Astrocyte (in vitro differentiated cells and primary cell): Measurements from ENCODE around the gene BTN3A1. TPM values are rescaled to one million over a fixed set of nuclear protein-coding genes. Genes with fewer than 3 reads are reported as not detected.

ENCODE experiments used
- DNase-seq: peaks from one replicate; pipeline ENCODE4 v3.0.0-alpha.2; 2010; ENCODE audit warnings: low read depth
- FAIRE-seq: peaks from 2 replicates; lab custom pipeline; 2011; peaks lifted over from hg19 to GRCh38; lab: Jason Lieb, UNC
- H2AFZ ChIP-seq: 2 replicates; pipeline ENCODE4 v1.6.0; 2012; ENCODE audit warnings: low read depth, low read length, inconsistent platforms
- H3K27ac ChIP-seq: 2 replicates; pipeline ENCODE4 v1.5.1; 2011; ENCODE audit warnings: low read depth, low read length, inconsistent platforms
- H3K27me3 ChIP-seq: 2 replicates; pipeline ENCODE4 v1.6.0; 2011; ENCODE audit warnings: low read length, inconsistent platforms; ENCODE audit not compliant: insufficient read depth
- H3K36me3 ChIP-seq: 2 replicates; pipeline ENCODE4 v1.5.1; 2011; ENCODE audit warnings: low read length, inconsistent platforms; ENCODE audit not compliant: insufficient read depth
- H3K4me1 ChIP-seq: 2 replicates; pipeline ENCODE4 v1.5.1; 2011; ENCODE audit warnings: low read length, inconsistent platforms; ENCODE audit not compliant: insufficient read depth
- H3K4me2 ChIP-seq: 2 replicates; pipeline ENCODE4 v1.6.0; 2012; ENCODE audit warnings: low read length, inconsistent platforms
- H3K4me3 ChIP-seq: 2 replicates; pipeline ENCODE4 v1.5.1; 2011; ENCODE audit warnings: low read depth, mild to moderate bottlenecking, low read length, inconsistent platforms; ENCODE audit not compliant: insufficient read depth
- H3K79me2 ChIP-seq: 2 replicates; pipeline ENCODE4 v1.6.0; 2012; ENCODE audit warnings: mild to moderate bottlenecking, low read length, inconsistent platforms; ENCODE audit not compliant: insufficient read depth
- H3K9ac ChIP-seq: 2 replicates; pipeline ENCODE4 v1.6.0; 2012; ENCODE audit warnings: mild to moderate bottlenecking, low read length, inconsistent platforms
- H3K9me3 ChIP-seq: 2 replicates; pipeline ENCODE4 v1.5.1; 2012; ENCODE audit warnings: low read depth, mild to moderate bottlenecking, low read length, inconsistent platforms; ENCODE audit not compliant: insufficient read depth
- H4K20me1 ChIP-seq: 2 replicates; pipeline ENCODE4 v1.6.0; 2012; ENCODE audit warnings: low read length, inconsistent platforms; ENCODE audit not compliant: insufficient read depth
- H3K27ac Mint-ChIP-seq: one replicate; pipeline ENCODE4 v1.8.0; 2021; ENCODE audit warnings: mild to moderate bottlenecking, mixed read lengths; ENCODE audit not compliant: unreplicated experiment
- H3K27me3 Mint-ChIP-seq: one replicate; pipeline ENCODE4 v1.8.0; 2021; ENCODE audit warnings: low read depth, mixed read lengths; ENCODE audit not compliant: unreplicated experiment
- H3K36me3 Mint-ChIP-seq: one replicate; pipeline ENCODE4 v1.8.0; 2021; ENCODE audit warnings: low read depth, mixed read lengths; ENCODE audit not compliant: unreplicated experiment
- H3K4me1 Mint-ChIP-seq: one replicate; pipeline ENCODE4 v1.8.0; 2021; ENCODE audit warnings: low read depth, mixed read lengths; ENCODE audit not compliant: unreplicated experiment
- H3K4me3 Mint-ChIP-seq: one replicate; pipeline ENCODE4 v1.8.0; 2021; ENCODE audit warnings: mild to moderate bottlenecking, moderate library complexity, mixed read lengths; ENCODE audit not compliant: unreplicated experiment
- H3K9me3 Mint-ChIP-seq: one replicate; pipeline ENCODE4 v1.8.0; 2021; ENCODE audit warnings: mild to moderate bottlenecking, mixed read lengths; ENCODE audit not compliant: unreplicated experiment
- CTCF ChIP-seq: IDR thresholded peaks from 2 replicates; pipeline ENCODE4 v1.5.1; 2011; ENCODE audit warnings: low read depth, mild to moderate bottlenecking, inconsistent platforms, low read length, moderate library complexity; ENCODE audit not compliant: insufficient read depth
- EZH2 ChIP-seq: IDR thresholded peaks from 2 replicates; pipeline ENCODE4 v1.6.1; 2012; ENCODE audit warnings: mild to moderate bottlenecking, low read length, inconsistent platforms; ENCODE audit not compliant: insufficient read depth
- total RNA-seq: library from RNA; stranded (reverse); gene quantifications from 2 replicates; pipeline ENCODE4 v1.2.1, GENCODE V29; 2021

BTN3A1 gene
- total RNA-seq, 1 donor from 2014 or later, result 22.2 TPM

GRCh38 chr6:26440977-26441358 lies 38.9 kb downstream of the BTN3A1 start:
- Mint-ChIP-seq H3K4me3 (peak overlapping the region; percentile 86), H3K4me1 (peaks cover 6% of the 10 kb centered on the region), H3K36me3 (peaks cover 4% of the 10 kb centered on the region), H3K9me3 (peaks cover under 1% of the 10 kb centered on the region), H3K27me3 (no peaks in the 10 kb centered on the region), H3K27ac (no peak overlapping the region)
- peak overlapping the region; percentile 95 for H3K4me2 ChIP-seq
- DNase-seq (no peak), FAIRE-seq (no peak)
- H3K9ac ChIP-seq, result peak overlapping the region; percentile 89
- no peak for TF ChIP-seq CTCF
- no peak for TF ChIP-seq EZH2
- no peak overlapping the region for H3K27ac ChIP-seq
- H3K4me3 ChIP-seq, result peak overlapping the region; percentile 81
- peaks cover 7% of the 10 kb centered on the region for H3K4me1 ChIP-seq
- no peaks in the 10 kb centered on the region for H3K27me3 ChIP-seq
- no peaks in the 10 kb centered on the region for H3K36me3 ChIP-seq
- no peaks in the 10 kb centered on the region for H4K20me1 ChIP-seq
- H3K79me2 ChIP-seq, result no peaks in the 10 kb centered on the region
- H2AFZ ChIP-seq, result peak overlapping the region; percentile 87
- H3K9me3 ChIP-seq, result no peaks in the 10 kb centered on the region

GRCh38 chr6:26441977-26442376 lies 39.9 kb downstream of the BTN3A1 start:
- H3K27ac ChIP-seq, result no peak overlapping the region
- no peak for TF ChIP-seq EZH2
- no peak for TF ChIP-seq CTCF
- H3K9ac ChIP-seq, result no peak overlapping the region
- Mint-ChIP-seq H3K4me3 (no peak overlapping the region), H3K27me3 (no peaks in the 10 kb centered on the region), H3K4me1 (peaks cover 12% of the 10 kb centered on the region), H3K27ac (no peak overlapping the region), H3K36me3 (peaks cover 4% of the 10 kb centered on the region), H3K9me3 (peaks cover 2% of the 10 kb centered on the region)
- H3K27me3 ChIP-seq, result no peaks in the 10 kb centered on the region
- H3K79me2 ChIP-seq, result no peaks in the 10 kb centered on the region
- FAIRE-seq (no peak), DNase-seq (no peak)
- peak overlapping the region; percentile 23 for H3K4me2 ChIP-seq
- H3K4me3 ChIP-seq, result no peak overlapping the region
- H3K4me1 ChIP-seq, result peaks cover 7% of the 10 kb centered on the region
- no peaks in the 10 kb centered on the region for H3K9me3 ChIP-seq
- H4K20me1 ChIP-seq, result no peaks in the 10 kb centered on the region
- H3K36me3 ChIP-seq, result no peaks in the 10 kb centered on the region
- no peak overlapping the region for H2AFZ ChIP-seq

- peaks cover 19% of the 10 kb centered on the region for H3K36me3 Mint-ChIP-seq
- peaks cover 9% of the 10 kb centered on the region for H3K4me1 Mint-ChIP-seq
- no peak overlapping the region for H3K4me3 ChIP-seq
- DNase-seq (no peak), FAIRE-seq (no peak)
- no peak overlapping the region for H2AFZ ChIP-seq
- H3K36me3 ChIP-seq, result no peaks in the 10 kb centered on the region
- no peak overlapping the region for H3K4me3 Mint-ChIP-seq
- TF ChIP-seq CTCF (no peak), EZH2 (no peak)
- peaks cover 1% of the 10 kb centered on the region for H3K4me1 ChIP-seq
- no peaks in the 10 kb centered on the region for H3K27me3 ChIP-seq
- peaks cover 9% of the 10 kb centered on the region for H3K27me3 Mint-ChIP-seq
- no peak overlapping the region for H3K27ac ChIP-seq
- H3K9ac ChIP-seq, result no peak overlapping the region
- H3K79me2 ChIP-seq, result no peaks in the 10 kb centered on the region
- H4K20me1 ChIP-seq, result no peaks in the 10 kb centered on the region
- H3K9me3 Mint-ChIP-seq, result peaks cover 4% of the 10 kb centered on the region
- H3K9me3 ChIP-seq, result no peaks in the 10 kb centered on the region
- H3K27ac Mint-ChIP-seq, result peak overlapping the region; percentile 66
- H3K4me2 ChIP-seq, result no peak overlapping the region
These were observed 44.0 kb downstream of the BTN3A1 start for GRCh38 chr6:26445934-26446667.
